ENCODE results near the gene ATP6V1G2.
"Not testable (repeated sequence)": the region's sequence is repeated elsewhere in the genome, so short reads cannot be mapped to it uniquely, and the experiment has no call there.

ATP6V1G2 gene

DNA sequence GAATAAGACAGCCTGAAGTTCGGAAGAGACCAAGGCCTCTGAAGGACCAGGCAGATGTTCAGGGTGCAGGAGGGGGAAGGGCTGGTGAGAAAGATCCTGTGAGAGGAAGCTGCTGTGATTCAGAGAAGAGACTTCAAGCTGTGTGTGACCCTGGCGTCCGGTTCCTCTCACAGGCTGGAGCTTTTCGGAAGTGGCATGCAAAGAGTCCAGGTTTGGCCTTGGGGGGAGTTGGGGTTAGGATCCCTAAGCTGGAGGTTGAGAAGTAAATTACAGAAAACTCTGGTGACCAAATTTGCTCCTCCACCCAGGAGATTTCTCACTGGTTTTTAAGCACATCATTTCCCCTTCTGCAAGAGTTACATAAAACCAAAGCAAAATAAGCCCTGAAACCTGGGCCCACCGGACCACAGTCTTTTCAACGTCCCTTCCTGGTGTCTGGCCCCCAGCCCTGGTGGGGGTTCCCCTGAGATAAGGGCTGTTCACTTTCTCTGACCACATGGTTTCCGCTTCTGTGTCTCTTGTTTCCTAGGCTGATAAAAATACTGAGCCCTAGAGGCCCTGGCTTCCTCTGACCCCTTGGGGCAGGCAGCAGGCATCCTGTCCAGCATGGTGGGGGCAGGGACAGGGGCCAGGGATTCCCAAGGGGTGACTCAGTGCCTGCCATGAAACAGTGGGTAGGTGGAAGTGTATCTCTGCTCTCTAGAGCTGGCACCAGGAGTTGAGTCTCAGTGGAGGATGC lies 13.7 kb upstream of the ATP6V1G2 start:
- TF ChIP-seq, protein P1, sequence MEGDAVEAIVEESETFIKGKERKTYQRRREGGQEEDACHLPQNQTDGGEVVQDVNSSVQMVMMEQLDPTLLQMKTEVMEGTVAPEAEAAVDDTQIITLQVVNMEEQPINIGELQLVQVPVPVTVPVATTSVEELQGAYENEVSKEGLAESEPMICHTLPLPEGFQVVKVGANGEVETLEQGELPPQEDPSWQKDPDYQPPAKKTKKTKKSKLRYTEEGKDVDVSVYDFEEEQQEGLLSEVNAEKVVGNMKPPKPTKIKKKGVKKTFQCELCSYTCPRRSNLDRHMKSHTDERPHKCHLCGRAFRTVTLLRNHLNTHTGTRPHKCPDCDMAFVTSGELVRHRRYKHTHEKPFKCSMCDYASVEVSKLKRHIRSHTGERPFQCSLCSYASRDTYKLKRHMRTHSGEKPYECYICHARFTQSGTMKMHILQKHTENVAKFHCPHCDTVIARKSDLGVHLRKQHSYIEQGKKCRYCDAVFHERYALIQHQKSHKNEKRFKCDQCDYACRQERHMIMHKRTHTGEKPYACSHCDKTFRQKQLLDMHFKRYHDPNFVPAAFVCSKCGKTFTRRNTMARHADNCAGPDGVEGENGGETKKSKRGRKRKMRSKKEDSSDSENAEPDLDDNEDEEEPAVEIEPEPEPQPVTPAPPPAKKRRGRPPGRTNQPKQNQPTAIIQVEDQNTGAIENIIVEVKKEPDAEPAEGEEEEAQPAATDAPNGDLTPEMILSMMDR (conservative IDR thresholded peaks at IDR 0.05), result no peak
- H3K27ac ChIP-seq, result no peak overlapping the region

DNA sequence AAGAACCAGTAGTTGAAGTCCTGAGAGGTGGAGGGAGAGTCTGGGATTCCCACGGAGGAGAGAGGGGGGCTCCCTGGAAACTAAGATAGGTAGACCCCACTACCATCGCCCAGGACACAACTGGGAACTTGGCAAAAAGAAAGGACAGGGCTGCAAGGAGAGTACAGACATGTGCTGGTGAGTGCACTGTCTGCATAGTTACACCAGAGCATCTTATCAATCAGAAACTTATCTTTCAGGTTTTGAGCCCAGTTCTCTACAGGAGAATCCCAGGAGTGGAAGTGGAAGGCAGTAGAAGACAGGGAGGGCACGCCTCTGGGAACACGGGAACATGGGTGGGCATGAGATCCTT lies 13.2 kb upstream of the ATP6V1G2 start:
- H3K27ac ChIP-seq, result no peak overlapping the region
- TF ChIP-seq, protein P1 (conservative IDR thresholded peaks at IDR 0.05), result no peak

DNA sequence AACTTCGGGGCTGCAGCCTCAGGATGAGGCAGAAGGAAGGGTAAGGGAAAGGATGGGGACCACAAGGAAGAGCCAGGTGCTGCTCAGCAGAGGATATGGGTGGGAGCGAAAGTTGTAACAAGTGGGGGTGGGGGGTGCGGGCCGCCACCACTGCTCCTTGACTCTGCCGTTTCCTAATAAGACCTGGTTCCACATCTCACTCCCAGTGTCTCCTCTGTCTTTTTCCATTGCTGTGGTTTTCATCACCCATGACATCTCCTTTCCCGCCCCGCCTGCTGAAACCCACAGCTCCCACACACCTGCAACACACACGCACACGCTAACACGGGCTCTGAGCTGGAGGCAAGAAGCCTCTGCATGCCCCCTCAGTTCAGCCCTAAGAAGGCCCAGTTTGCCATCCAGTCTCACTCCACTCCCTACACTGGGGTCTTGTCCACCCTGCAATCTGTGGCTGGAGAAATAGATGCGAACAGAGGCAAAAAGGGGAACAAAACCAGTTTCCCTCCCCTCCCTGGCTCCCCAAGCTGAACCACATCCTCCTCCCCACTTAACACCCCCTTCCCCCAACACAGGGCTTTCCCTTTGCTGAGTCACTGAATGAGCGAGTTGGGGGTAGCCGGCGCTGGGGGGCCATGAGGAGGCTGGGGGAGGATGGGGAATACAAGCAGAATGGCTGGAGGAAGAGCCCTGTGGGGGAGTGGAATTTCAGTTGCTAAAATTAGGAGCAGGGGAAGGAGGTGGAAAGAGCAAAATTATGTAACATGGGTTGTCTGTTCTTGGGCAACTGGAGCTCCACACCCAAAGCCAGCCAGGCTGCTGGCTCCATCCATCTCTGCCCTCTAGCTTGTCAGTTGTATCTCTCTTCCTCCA lies 12.5 kb upstream of the ATP6V1G2 start:
- no peak overlapping the region for H3K27ac ChIP-seq
- TF ChIP-seq, protein P1 (conservative IDR thresholded peaks at IDR 0.05), result no peak

DNA sequence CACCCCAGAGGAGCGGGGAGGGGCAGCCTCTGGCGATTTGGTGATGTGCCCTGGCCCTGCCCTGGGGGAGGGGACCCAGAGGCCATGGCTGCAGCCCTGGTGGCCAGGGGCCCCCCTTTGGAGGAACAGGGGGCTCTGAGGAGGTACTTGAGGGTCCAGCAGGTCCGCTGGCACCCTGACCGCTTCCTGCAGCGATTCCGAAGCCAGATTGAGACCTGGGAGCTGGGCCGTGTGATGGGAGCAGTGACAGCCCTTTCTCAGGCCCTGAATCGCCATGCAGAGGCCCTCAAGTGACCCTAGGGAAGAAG lies 11.9 kb upstream of the ATP6V1G2 start:
- TF ChIP-seq, protein P1 (conservative IDR thresholded peaks at IDR 0.05), result no peak
- H3K27ac ChIP-seq, result no peak overlapping the region

DNA sequence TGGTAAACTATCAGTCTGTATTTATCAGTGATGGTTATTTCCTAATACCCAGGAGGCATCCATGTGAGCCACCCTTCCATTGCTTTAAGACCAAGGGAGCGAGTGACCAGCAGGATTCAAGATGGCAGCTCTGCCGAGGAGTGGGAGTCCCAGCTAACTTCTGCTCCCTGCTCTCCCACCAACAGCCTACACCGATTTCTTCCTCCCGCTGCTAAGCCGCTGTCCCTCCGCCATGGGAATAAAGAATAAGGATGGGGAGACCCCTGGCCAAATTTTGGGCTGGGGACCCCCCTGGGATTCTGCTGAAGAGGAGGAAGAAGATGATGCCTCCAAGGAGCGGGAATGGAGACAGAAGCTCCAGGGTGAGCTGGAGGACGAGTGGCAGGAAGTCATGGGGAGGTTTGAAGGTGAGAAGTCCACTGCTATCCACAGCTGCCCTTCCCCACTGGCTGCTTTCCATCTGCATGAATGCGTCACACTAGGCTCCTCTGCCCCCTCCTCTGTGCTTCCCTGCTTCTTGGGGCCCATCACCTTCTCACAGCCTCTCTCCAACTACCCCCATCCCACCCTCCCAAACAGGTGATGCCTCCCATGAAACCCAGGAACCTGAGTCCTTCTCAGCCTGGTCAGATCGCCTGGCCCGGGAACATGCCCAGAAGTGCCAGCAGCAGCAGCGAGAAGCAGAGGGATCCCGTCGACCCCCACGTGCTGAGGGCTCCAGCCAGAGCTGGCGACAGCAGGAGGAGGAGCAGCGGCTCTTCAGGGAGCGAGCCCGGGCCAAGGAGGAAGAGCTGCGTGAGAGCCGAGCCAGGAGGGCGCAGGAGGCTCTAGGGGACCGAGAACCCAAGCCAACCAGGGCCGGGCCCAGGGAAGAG lies 11.3 kb upstream of the ATP6V1G2 start:
- TF ChIP-seq, protein P1 (conservative IDR thresholded peaks at IDR 0.05), result no peak
- no peak overlapping the region for H3K27ac ChIP-seq

DNA sequence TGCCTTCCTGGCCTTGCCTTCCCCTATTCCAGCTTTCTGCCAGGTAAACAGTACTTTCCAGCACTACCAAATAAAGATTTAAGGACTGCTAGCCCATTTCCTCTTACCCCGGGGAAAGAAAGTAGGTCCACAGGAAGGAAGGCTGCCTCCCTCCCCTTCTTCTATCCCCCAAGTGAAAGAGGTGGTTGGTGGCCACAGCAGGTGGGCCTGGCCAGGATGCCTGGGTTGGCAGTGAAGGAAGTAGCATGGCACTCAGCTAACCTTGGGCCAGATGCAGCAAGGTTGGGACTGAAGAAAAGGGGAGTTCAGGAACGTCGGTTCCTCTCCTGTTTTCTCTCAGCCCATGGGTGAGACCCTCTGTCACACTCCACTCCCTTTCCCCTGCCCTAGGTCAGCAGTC lies 9.9 kb upstream of the ATP6V1G2 start:
- TF ChIP-seq, protein P1 (conservative IDR thresholded peaks at IDR 0.05), result no peak
- H3K27ac ChIP-seq, result no peak overlapping the region

DNA sequence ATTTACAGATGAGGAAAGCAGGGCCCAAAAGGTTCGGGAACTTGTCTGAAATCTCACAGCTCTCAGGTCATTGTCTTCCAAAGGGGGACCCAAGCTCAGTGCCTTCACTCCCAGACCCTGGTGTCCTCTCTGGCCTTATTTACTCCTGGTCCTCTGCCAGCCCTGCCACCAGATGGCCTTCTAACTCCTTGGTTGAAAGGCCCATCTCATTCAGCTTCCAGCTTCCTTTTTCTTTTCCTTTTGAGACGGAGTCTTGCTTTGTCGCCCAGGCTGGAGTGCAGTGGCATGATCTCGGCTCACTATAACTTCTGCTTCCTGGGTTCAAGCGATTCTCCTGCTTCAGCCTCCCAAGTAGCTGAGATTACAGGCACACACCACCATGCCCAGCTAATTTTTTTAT lies 5.0 kb upstream of the ATP6V1G2 start:
- TF ChIP-seq, protein P1 (conservative IDR thresholded peaks at IDR 0.05), result peak; percentile 46
- not testable (repeated sequence) for H3K27ac ChIP-seq

All from VCaP (cell line).